DMS153 treated with DMSO at 0.1 percent for 48 hours (cell line): ENCODE data around the gene DLG4.
"Not testable (repeated sequence)": the region's sequence is repeated elsewhere in the genome, so short reads cannot be mapped to it uniquely, and the experiment has no call there.

Source experiments
- DNase-seq: peaks from one replicate; lab custom pipeline; 2025; ENCODE audit not compliant: unreplicated experiment; lab: John Stamatoyannopoulos, UW

DLG4 gene

DNA sequence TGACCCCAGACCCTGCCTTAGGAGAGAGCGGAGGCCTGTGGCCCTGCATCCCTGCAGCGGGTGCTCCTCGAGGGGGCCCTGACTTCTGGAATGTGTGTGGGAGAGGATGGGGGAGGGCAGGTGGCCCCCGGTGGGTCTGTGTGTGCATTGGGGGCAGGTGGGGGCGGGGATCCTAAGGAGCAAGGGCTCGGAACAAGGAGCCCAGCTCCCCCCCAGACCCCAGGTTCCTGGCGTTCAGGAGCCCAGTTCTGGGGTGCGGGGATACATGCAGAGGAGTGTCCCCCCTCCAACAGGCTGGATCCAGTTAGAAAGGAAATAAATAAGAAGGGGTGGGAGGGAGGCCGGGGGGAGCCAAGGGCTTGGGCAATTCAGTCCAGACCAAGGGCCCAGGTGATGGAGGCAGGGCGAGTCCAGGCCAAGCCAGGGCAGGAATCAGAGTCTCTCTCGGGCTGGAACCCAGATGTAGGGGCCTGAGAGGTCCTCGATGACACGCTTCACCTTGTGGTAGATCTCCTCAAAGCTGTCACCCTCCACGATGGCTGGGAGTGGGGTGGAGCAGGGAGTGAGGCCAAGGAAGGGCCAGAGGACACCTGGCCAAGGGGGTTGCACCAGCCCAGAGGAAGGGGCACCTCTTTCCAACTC, 29.2 kb downstream of the DLG4 start:
- no peak for DNase-seq

DNA sequence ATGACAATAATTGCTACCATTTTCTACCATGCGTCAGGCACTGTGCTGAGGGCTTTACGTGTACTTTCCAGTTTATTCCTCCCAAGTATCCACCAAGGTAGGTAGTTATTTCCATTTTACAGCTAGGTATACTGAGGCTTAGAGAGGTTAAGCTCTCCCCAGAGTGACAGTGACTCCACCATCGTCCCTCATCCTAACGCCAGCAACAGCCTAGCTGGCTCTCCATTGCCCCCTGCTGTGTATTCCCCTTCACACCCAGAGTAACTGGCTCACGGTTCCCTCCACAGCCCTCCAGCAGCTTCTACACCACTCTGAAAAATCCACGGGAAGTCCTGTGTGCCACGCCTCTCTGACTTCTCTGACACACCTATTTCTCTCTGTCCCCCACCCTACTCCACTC, 33.4 kb downstream of the DLG4 start:
- DNase-seq, result no peak

DNA sequence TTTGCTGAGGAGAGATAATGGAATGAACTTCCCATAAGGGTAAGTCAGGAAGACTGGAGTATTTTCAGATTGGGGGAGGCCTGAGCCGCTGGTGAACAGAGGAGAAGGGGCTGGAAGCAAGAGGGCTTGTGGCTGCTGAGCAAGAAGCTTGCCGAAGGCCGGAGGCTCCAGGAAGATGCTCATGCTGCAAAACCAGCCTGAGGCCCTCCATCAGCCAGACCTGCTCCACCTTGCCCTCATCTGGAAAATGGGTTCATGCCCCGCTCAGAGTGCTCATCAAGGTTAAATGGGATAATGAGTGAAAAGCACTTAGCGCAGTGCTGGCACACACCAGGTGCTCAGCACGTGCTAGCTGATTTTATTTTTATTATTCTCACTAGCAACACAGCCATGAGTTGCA, 35.0 kb downstream of the DLG4 start:
- no peak for DNase-seq

DNA sequence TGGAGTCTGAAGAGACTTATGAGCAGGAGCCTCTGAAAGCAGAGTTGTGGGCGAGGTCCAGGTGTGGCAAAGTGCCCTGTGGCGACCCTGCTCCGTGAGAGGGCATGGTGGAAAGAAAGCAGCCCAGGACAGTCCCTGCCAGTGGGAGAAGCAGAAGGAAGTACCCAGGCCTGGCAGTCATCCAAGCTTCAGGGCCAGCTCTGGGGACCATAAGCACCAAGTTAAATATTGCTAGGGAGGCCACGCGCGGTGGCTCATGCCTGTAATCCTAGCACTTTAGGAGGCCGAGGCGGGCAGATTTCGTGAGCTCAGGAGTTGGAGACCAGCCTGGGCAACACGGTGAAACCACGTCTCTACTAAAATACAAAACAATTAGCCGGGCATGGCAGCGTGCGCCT, 35.5 kb downstream of the DLG4 start:
- peak; percentile 42 for DNase-seq

DNA sequence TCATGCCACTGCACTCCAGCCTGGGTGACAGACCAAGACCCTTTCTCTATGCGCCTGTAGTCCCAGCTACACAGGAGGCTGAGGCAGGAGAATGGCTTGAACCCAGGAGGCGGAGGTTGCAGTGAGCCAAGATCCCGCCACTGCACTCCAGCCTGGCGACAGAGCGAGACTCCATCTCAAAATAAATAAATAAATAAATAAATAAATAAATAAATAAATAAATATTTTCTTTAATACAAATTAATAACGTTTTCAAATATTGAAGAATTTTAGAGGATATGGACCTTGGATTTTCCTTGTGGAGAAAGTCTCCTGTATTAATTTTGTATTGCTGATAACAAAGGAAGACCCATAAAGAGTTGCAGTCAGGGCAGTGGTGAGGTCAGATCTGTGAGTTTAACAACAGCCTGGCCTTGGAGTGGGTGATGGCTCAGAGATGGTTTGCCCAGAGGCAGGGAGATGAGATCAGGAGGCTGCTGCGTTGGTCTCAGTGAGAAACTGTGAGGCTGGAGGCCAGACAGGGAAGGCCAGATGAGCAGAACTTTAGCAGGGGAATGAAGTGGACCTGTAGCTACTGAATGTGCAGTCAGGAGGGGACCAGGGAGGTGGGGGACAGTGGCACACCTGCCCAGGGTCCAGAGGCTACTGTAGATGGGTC, 36.1 kb downstream of the DLG4 start:
- no peak for DNase-seq

DNA sequence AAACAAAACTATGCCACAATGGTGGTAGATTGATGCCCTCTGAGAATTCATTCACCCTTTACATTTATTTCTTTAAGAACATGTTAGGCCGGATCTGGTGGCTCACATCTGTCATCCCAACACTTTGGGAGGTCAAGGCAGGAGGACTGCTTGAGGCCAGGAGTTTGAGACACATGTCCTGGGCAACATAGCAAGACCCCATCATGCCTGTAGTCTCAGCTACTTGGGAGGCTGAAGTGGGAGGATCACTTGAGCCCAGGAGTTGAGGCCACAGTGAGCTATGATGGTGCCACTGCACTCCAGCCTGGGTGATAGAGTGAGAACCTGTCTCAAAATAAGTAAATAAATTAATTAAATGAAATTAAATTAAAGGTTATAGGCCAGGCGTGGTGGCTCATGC, 37.5 kb downstream of the DLG4 start:
- DNase-seq, result not testable (repeated sequence)

DNA sequence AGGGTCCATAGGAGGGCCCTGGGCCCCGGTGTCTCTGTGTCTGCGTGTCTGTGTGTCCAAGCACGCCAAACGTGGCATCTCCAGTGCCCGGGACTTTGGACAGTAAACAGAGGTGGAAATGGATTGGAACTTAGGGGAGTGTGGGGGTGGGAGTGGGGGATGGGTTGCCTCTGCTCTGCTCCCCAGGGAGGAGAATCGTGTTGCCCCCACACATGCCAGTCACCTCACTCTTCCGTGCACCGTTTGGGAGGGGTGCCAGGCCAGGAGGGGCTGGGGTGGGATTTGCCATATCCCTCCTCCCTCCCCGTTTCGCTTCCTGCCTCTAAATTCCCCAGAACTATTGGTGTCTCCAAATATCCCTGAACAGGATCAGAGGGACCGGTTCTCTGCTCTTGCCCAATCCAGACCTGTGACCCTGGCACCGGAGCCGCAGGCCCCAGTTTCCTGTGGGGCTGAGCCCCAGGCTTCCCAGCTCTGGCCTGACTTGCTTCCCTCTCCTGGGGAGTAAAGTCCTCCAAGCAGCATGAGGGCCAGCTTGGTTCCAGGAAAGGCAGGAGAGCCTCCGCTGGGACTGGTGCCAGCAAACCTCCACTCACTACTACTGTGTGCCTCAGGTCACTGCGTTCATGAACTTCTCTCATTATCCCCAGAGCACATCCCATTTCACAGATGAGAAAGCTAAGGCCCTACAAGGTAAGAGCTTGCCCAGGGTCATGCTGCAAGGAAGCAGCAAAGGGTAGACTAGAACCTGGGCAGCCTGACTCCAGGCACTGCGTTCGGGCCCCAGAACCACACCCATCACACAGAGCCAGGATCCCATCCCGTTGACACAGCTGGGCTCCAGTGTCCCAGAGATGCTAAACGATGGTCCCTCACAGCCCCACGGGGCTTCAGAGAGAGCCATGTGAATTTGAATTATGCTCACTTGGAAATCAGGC, 40.0 kb downstream of the DLG4 start, which contains the start of gene ASGR1:
Gene ASGR1, minus strand, starts transcription at position 54 of the 938 bp plus-strand sequence. CDS start 807 bp downstream, outside the sequence.
- DNase-seq, result no peak

DNA sequence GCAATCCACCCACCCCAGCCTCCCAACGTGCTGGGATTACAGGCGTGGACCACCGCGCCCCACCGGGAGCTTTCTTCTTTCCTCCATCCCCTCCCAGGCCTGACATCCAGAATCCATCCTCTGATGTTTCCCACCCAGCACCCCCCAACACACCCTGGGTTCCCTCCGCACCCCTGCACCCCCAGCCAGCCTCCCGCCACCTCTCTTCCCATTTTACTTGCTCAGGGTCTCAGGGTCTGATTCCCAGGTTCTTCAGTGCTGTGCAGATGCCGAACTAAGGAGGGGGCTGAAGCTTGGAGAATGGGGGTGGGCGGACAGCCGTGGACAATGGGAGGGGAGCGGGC, 40.7 kb downstream of the DLG4 start:
- no peak for DNase-seq

DNA sequence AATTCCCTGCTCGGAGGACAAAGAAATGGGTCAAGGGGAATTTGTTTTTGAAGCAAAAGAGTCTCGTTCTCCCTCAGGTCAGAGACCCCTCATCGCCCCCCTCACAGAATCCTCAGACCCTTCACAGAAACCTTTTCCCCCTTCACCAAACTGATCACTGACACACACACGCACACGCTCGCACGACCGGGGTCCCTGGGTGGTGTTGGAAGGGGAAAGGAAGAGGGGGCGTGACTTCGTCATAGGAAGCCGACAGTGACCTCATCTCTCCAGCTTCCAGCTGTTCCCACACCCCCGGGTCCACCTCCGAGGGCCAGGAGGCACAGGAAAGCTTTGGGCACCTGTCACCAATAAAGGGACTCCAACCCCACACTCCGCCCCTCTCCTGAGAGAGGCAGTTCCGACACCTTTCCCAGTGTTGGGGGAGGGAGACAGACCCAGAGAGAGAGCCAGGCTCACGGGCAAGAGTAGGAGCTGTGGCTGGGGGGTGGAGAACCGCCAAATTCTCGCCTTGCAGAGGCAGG, 41.6 kb downstream of the DLG4 start:
- DNase-seq, result no peak

DNA sequence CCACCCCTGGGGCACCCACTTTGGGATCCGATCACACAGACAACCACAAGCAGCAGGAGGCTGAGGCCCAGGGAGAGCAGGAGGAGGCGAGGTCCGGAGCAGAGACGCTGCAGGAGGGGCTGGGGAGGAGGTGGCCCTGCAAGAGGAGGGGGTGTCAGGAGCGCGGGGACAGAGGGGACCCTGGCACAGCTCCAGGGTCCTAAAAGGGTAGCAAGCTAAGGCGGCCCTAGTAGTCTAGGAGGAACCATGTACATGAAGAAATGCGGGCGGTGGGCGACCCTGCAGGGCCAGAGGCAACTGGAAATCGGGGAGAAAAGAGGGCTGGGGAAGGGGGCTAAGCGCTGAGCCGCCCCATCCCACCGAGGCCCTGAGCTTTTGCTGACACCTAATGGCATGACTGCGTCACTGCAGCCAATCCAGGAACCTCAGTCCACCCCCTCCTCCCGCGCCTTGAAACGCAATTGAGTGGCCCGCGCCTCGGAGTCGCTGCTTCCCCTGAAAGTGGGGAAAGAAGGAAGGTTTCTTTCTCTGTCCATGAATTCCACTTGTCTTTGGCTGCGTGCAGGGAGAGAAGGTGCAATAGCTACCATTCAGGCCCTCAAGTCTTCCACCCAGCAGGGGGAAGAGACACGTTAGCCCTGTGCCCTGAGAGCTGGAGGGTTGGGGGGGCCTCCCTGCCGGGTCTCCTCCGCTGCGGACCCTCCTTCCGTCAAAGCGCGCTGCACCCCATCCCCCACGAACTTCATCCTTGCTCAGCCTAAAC, 42.3 kb downstream of the DLG4 start:
- DNase-seq, result peak; percentile 3

DNA sequence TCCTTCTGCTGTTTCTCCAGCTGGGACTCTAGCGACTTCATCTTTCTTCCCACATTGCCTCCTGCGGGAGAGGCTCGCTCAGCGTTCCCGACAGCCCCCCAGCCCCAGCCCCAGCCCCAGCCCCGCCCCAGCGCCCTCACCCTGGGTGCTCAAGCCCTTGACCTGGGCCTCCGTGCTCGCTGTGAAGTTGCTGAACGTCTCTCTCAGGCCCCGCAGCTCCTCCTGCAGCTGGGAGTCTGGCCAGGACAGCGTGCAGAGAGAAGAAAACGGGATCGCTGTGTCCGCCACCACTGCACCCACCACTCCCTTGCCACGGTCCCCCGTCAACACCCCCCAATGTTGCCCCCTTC, 42.8 kb downstream of the DLG4 start:
- no peak for DNase-seq

DNA sequence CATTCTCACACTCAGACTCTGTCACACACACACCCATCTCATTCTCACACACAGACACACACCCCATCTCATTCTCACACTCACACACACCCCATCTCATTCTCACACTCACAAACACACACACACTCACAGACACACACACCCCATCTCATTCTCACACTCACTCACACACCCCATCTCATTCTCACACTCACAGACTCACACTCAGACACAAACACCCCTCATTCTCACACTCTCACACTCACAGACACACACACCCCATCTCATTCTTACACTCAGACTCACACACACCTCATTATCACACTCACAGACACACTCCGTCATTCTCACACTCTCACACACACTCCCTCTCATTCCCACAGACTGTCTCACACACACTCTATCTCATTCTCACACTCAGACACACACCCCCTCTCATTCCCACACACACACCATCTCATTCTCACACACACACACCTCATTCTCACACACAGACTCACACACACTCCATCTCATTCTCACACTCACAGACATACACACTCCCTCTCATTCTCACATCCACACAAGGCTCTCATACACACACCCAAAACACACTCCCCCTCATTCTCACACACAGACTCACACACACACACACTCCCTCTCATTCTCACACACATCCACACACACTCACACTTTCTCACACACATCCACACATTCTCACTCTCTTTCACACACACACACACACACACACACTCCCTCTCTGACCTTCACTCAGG, 43.4 kb downstream of the DLG4 start:
- no peak for DNase-seq

DNA sequence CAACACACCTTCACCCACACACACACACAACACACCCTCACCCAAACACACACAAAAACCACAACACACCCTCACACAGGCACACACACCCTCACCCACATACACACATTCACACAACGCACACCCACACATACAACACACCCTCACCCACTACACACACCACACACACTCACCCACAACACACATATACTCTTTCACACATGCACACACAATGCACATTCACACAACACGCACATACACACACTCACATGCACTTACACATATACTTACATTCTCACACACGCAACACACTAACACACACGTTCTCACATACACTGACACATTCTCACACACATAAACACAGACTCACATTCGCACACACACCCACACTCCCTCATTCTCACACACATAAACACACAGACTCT, 44.3 kb downstream of the DLG4 start:
- no peak for DNase-seq

DNA sequence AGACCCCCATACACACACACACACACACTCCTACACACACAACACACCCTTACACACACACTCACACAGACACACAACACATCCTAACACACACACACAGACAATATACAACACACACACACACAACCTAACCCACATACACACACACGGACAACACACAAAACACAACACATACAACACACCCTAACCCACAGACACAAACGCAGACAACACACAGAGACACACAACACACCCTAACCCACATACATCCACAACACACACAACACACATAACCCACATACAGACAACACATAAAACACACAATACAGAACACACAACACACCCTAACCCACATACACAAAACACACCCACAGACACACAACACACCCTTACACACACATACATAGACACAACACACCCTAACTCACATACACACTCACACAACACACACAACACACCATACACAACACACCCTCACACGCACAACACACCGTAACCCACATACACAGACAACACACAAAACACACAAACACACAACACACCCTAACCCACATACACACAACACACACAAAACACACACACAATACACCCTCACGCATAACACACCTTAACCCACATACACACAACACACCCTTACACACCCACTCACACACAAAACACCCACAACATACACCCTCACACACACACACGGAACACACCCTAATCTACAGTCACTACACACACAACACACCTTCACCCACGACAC, 44.9 kb downstream of the DLG4 start:
- no peak for DNase-seq

DNA sequence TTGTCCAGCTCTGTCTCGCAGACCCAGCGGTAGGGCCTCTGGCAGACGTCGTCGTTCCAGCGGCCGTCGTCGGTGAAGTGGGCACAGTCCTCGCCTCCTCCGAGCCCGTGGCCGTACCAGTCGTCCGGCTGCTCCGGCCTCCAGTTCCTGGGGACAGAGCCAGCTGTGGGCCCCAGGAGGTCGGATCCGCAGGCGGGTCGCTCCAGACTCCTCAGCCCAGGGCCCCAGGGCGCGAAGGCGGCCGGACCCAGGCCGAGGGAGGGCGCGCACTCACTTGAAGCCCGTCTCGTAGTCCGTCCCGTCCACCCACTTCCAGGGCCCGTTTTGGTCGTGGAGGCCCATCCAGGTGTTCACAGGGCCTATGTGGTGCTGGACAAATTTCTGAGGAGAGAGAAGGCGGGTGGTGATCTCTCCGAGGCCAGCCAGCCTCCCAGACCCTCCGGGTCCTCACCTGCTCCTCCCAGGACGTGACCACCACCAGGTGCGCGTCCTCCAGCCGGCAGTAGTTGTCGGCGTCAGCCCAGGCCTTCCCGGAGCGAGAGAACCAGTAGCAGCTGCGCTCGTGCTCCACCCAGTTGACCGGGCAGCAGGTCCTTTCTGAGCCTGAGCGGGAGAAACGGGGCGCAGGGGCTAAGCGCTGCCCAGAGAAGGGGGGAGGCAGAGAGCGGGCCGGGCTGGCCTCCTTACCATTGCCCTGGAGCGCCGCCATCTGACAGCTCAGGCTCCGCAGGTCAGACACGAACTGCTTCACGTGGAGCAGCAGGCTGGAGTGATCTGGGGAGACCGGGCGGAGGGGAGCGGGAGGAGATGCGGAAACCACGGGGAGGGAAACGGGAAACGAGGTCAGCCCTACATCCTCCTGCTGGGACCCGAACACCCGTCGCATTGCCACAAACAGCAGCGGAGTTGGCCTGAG, 45.7 kb downstream of the DLG4 start:
- DNase-seq, result peak; percentile 8

DNA sequence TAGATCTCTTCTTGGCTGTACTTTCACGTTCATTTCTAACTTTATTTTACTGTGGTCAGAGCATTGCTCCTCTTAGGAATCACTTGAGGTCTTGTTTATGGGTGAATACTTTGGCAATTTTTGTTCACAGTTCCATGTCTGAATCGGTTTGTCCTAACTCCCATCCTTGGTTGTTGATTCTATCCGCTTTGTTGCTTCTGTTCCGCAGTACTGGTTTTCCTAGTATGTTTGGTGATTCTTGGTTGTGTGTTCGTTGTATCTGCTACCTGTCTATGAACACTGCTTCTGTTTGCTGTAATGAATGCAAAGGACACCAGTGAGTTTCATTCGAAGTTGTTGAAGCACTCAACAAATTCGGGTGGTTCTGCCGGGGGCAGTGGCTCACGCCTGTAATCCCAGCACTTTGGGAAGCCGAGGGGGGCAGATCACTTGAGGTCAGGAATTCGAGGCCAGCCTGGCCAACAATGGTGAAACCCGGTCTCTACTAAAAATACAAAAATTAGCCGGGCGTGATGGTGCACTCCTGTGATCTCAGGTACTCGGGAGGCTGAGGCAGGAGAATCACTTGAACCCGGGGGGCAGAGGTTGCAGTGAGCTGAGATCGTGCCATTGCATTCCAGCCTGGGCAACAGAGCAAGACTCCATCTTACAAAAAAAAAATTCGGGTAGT, 47.0 kb downstream of the DLG4 start:
- DNase-seq, result not testable (repeated sequence)

DNA sequence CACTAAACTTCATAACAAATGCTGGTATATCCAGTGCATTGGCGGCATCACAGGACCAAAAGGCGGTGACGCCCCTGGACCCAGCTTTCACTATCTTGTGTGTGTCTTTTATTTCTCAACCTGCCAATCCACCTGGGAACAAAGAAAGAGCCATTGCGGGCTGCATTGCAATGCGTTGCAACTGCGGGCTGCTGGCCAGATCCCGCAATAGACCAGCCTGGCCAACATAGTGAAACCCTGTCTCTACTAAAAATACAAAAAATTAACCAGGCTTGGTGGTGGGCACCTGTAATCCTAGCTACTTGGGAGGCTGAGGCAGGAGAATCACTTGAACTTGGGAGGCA, 50.1 kb downstream of the DLG4 start:
- not testable (repeated sequence) for DNase-seq
